Cardiac ventricle fibroblast (primary cell): ENCODE data around the gene ZNF195. TPM values are rescaled to one million over a fixed set of nuclear protein-coding genes. Genes with fewer than 3 reads are reported as not detected.

Experiments
- total RNA-seq: library from RNA; depleted of rRNA; stranded (reverse); fragments of >200 nt; gene quantifications from 2 replicates; pipeline ENCODE4 v1.2.3, GENCODE V29; 2015

ZNF195 gene
- 10.4 and 13.2 TPM in 2 replicates for total RNA-seq

GRCh38 chr11:3378426-3379423 is at the start of gene ZNF195:
TSS of gene ZNF195 (minus strand) at chr11:3379146. CDS start at chr11:3379040, 106 bp downstream.

Other genes starting within 250 kb of the ZNF195 start
- 29.2 and 42.4 TPM in 2 replicates for gene OSBPL5, start 213.8 kb downstream of the ZNF195 start, total RNA-seq
- gene MRGPRG, start 160.3 kb downstream of the ZNF195 start, total RNA-seq = not detected in 2 replicates
- gene MRGPRE, start 146.7 kb downstream of the ZNF195 start, total RNA-seq = not detected in 2 replicates